ENCODE results near the gene CCDC73.
"Not testable (repeated sequence)": the region's sequence is repeated elsewhere in the genome, so short reads cannot be mapped to it uniquely, and the experiment has no call there.

Gene CCDC73

GRCh38 chr11:32630844-32631243, 163.6 kb downstream of the CCDC73 start:
- no peak overlapping the region for H3K4me3 ChIP-seq (ENCODE audit: low read depth, low read length)
- ChIA-PET CTCF (no interaction called here), POLR2A (no interaction called here)
- no peak for DNase-seq (ENCODE audit: low read depth, low spot score)
- TF ChIP-seq, protein P1, sequence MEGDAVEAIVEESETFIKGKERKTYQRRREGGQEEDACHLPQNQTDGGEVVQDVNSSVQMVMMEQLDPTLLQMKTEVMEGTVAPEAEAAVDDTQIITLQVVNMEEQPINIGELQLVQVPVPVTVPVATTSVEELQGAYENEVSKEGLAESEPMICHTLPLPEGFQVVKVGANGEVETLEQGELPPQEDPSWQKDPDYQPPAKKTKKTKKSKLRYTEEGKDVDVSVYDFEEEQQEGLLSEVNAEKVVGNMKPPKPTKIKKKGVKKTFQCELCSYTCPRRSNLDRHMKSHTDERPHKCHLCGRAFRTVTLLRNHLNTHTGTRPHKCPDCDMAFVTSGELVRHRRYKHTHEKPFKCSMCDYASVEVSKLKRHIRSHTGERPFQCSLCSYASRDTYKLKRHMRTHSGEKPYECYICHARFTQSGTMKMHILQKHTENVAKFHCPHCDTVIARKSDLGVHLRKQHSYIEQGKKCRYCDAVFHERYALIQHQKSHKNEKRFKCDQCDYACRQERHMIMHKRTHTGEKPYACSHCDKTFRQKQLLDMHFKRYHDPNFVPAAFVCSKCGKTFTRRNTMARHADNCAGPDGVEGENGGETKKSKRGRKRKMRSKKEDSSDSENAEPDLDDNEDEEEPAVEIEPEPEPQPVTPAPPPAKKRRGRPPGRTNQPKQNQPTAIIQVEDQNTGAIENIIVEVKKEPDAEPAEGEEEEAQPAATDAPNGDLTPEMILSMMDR (IDR thresholded peaks at IDR 0.05; ENCODE audit: insufficient read depth, low read length, missing control alignments): no peak

DNA sequence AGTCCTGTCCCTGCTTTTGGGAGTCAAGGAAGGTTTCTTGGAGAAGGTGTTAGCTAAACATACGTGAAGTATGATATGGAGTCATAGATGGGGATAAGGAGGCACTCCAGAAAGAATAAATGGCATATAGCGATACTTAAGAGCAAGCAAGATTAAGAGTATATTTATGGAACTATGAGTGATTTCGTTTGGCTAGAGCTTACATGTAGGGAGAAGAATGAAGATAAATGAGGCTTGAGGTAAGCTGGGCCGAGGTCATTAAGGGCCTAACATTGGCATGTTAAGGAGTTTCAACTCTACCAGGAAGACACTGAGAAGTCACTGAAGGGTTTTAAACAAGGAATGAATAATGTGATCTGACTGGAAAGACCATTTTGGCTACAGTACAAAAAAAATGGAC, 177.6 kb downstream of the CCDC73 start:
- TF ChIP-seq, protein P1 (IDR thresholded peaks at IDR 0.05; ENCODE audit: insufficient read depth, low read length, missing control alignments): no peak
- no peak for DNase-seq (ENCODE audit: low read depth, low spot score)
- CTCF ChIA-PET: no interaction called here
- no peak overlapping the region for H3K4me3 ChIP-seq (ENCODE audit: low read depth, low read length)
- POLR2A ChIA-PET: no interaction called here

GRCh38 chr11:32615422-32615821, 179.0 kb downstream of the CCDC73 start:
- ChIA-PET POLR2A (no interaction called here), CTCF (interaction anchor here (0.5 to 1.4 kb wide), 2 partner anchors 291 to 1111 kb away, joined by 3 to 8 read pairs; no protein-coding TSS in a partner anchor)
- no peak for DNase-seq (ENCODE audit: low read depth, low spot score)
- H3K4me3 ChIP-seq (ENCODE audit: low read depth, low read length): no peak overlapping the region
- TF ChIP-seq, protein P1 (IDR thresholded peaks at IDR 0.05; ENCODE audit: insufficient read depth, low read length, missing control alignments): no peak

GRCh38 chr11:32613500-32614151, 180.8 kb downstream of the CCDC73 start:
- CTCF ChIA-PET: no interaction called here
- no peak for DNase-seq (ENCODE audit: low read depth, low spot score)
- H3K4me3 ChIP-seq (ENCODE audit: low read depth, low read length): no peak overlapping the region
- TF ChIP-seq, protein P1 (IDR thresholded peaks at IDR 0.05; ENCODE audit: insufficient read depth, low read length, missing control alignments): no peak
- POLR2A ChIA-PET: no interaction called here

- ChIA-PET CTCF (no interaction called here), POLR2A (no interaction called here)
- DNase-seq (ENCODE audit: low read depth, low spot score): no peak
- no peak overlapping the region for H3K4me3 ChIP-seq (ENCODE audit: low read depth, low read length)
- TF ChIP-seq, protein P1 (IDR thresholded peaks at IDR 0.05; ENCODE audit: insufficient read depth, low read length, missing control alignments): no peak
Observed at GRCh38 chr11:32610797-32611352, 183.6 kb downstream of the CCDC73 start.

DNA sequence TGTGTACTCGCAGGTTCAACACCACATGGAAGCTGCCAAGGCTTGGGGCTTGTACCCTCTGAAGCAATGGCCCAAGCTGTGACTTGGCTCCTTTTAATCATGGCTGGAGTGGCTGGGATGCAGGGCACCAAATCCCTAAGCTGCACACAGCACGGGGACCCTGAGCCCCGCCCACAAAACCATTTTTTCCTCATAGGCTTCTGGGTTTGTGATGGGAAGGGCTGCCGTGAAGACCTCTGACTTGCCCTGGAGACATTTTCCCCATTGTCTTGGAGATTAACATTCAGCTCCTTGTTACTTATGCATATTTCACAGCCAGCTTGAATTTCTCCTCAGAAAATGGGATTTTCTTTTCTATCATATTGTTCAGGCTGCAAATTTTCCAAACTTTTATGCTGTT, 185.6 kb downstream of the CCDC73 start:
- DNase-seq (ENCODE audit: low read depth, low spot score); H3K4me3 ChIP-seq (ENCODE audit: low read depth, low read length); CTCF ChIA-PET; POLR2A ChIA-PET: not testable (repeated sequence)

- TF ChIP-seq, protein P1 (IDR thresholded peaks at IDR 0.05; ENCODE audit: insufficient read depth, low read length, missing control alignments): no peak
- no peak overlapping the region for H3K4me3 ChIP-seq (ENCODE audit: low read depth, low read length)
- DNase-seq (ENCODE audit: low read depth, low spot score): no peak
- CTCF ChIA-PET: no interaction called here
- POLR2A ChIA-PET: no interaction called here
Observed at GRCh38 chr11:32606220-32606619, 188.2 kb downstream of the CCDC73 start.
